GM12872 (cell line): ENCODE results near the gene ALDH16A1.

ENCODE experiments used
- TF ChIP-seq, protein P1 (sequence below): IDR thresholded peaks from 3 replicates; pipeline ENCODE4 v1.5.1; 2011; ENCODE audit warnings: low read depth, mild to moderate bottlenecking, low read length, moderate library complexity; ENCODE audit not compliant: insufficient read depth

ALDH16A1 gene

DNA sequence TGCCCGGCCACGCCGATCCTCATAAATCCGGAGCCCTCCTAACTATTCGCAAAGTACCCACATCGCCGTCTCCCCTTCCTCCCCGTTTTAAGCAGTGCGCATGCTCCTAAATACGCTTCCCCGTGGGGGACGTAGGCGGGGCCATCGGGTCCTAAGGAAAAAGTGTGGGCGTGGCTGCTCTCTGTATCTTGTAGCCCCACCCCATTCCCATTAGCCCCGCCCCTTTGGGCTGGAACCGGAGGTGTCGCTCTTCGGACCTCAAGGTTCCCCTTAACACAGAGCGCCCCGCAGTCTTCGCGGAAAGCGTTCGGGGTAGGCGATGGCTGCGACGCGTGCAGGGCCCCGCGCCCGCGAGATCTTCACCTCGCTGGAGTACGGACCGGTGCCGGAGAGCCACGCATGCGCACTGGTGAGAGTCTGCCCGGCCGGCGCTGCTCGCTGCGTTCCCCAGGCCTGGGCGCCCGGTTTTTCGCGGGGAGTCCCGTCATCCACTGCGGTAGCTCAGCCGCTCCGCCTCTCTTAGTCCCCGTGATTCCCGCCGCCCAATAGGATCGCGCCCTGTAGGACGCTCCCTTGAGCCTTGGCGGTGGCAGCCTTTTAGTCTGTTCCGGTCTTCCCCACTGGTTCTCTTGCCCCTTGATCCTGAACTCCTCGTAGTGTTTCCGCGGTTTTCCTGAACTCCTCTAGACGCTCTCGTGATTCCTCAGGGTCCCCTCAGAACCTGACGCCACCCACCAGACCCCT lies at the start of gene ALDH16A1:
TSS of gene ALDH16A1 (plus strand) at position 213 of the 744 bp plus-strand sequence. CDS start at position 320, 107 bp downstream.
- TF ChIP-seq, protein P1, sequence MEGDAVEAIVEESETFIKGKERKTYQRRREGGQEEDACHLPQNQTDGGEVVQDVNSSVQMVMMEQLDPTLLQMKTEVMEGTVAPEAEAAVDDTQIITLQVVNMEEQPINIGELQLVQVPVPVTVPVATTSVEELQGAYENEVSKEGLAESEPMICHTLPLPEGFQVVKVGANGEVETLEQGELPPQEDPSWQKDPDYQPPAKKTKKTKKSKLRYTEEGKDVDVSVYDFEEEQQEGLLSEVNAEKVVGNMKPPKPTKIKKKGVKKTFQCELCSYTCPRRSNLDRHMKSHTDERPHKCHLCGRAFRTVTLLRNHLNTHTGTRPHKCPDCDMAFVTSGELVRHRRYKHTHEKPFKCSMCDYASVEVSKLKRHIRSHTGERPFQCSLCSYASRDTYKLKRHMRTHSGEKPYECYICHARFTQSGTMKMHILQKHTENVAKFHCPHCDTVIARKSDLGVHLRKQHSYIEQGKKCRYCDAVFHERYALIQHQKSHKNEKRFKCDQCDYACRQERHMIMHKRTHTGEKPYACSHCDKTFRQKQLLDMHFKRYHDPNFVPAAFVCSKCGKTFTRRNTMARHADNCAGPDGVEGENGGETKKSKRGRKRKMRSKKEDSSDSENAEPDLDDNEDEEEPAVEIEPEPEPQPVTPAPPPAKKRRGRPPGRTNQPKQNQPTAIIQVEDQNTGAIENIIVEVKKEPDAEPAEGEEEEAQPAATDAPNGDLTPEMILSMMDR = no peak

DNA sequence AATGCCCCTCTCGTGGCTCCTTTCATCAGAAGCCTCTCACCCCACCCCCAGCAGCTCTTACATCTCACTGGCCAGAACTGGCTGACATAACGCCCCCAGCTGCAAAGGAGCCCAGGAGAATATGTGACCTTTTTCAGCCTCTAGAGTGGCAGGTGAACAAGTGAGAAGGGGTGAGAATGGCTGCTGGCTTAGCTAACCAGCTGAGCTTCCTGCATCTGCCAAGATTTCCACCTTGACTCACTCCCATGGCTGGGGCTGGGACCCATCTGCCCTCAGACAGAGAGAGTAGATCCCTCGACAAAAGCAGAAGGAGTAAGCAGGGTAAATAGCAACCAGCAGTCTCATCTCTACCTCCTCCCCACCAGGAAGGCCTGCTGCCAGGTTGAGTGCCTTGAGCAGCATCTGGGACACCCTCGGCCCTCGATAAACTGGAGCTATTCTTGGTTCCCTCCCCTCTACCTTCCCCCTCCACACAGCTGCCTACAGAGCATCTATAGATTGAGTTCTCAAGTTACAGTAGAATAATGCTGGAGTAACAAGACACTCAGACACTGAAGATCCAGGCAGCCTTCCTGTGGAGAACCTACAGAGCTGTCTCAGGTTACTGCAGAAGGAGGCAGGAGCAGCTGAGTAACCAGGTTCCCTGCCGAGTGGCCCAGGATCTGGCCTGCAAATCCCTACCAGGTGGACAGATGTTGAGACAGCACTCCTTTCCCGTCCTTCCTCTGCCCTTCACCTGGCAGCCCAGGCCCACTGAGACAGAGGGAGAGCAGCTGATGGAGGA lies 49.4 kb upstream of the ALDH16A1 start:
- TF ChIP-seq, protein P1 = no peak

DNA sequence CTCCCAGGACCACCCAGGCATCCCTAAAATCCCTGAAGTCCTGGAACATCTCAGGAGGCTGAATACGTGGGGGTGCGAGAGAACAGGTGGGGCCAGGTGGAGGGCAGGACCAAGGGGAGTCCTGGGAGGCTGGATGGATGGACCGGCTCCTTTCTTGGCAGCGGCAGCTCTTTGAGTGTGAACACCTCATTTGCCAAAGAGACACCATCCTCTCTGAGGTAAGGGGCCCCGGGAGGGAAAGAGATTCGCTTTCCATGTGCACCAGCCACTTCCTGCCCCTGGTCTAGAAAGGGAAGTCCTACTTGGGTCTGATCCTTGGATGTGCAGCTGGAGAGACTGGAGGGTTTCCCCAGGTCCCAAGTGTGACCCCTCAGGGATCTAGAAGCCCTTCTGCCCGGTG lies 45.9 kb upstream of the ALDH16A1 start:
- TF ChIP-seq, protein P1 = no peak

DNA sequence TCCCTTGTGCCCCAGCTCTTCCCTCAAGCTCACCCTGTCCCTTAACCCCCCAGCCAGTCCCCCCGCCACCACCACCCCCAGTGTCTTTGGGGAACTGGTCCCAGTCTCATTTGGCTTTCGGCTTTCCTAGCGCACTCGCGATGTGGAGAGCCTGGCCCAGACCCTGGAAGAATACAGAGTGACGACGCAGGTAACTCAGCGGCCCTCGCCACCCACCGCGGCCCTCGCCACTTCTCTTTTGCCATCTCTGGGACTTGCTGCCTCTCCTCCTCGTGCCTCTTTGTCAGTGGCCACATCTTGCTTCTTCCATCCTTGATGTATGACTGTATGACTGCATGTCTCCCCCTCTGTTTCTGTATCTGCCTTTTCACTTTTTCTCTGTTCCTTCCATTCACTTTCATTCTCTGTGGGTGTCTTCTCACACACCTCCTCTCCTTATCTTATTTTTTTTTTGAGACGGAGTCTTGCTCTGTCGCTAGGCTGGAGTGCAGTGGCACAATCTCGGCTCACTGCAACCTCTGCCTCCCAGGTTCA lies 45.5 kb upstream of the ALDH16A1 start:
- TF ChIP-seq, protein P1 = no peak

DNA sequence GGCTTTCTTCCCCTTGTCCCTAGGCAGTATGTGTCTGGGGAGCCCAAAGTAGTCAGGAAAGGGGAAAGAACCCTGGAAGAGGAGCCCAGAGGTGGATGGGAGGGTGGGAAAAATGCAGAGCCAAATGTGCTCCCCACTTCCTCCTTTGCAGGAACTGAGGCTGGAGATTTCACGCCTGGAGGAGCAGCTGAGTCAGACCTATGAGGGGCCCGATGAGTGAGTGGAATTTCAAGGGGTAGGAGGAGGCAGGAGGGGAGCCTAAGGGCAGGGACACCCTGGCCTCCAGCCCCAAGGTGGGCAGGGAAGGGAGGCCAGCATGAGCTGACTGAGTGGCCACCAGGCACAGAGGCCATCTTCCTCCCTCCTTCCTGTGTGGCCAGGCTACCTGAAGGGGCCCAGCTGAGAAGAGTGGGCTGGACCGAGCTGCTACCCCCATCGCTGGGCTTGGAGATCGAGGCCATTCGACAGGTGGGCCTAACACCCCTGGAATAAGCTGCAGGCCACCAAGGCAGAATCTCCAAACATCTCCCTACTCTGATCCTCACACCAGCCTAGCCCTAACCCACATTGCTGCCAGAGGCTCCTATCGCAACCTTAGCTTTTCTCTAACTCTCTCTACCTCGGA lies 44.1 kb upstream of the ALDH16A1 start:
- TF ChIP-seq, protein P1 = no peak

DNA sequence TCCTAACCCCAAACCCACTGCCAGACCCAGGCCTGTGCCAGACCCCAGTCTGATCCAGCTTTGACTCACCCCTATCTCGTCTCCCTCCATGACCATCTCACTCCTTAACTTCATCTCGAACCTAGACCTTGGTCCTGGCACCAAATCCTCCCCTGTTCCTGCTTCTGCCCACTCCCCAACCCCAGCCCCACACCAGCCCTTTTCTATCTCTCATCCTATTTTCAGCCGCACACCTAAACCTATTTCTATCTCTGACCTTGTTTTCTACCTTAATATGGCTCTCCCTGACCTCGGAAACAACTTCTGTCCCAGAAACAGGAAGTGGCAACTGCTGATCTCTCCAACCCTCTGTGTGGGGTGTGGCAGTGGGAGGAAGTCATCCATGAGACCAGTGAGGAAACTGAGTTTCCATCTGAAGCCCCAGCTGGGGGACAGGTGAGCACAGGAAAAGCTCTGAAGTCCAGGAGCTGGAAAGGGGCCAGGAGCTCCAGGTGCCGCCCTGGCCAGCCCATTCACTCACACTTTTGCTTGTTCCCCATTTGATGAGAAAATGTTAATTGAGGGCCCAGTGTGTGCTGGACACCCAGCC lies 43.5 kb upstream of the ALDH16A1 start:
- TF ChIP-seq, protein P1 = no peak

DNA sequence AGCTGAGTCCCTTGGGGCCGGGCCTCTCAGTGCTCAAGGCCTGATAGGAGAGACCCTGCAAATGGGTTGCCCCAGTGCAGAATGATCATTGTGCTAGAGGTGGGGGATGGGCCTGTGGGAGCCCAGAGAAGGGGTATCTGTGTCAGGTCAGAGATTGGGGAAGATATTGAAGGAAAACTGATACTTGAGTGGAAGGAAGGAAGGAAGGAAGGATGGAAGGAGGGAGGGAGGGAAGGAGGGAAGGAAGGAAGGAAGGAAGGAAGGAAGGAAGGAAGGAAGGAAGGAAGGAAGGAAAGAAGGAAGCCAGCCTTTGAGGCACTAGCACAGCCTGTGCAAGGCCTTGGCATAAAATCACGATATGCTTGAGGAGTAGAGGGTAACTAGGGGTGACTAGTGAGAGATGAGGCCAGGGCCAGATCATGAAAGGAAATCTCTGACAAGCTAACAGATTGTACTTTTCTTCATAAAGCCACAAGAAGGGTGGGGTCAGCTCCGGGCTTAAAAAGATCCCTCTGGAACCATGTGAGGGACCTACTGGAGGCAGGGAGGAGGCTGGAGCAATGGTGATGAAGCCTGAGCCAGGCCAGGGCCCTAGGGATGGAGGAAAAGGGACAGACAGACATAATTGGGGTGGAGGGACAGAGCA lies 41.2 kb upstream of the ALDH16A1 start:
- TF ChIP-seq, protein P1 = no peak
